ENCODE results near the gene IGF1. TPM values are rescaled to one million over a fixed set of nuclear protein-coding genes. Genes with fewer than 3 reads are reported as not detected.

The IGF1 gene
- total RNA-seq (2021; fragmentation: NEBNext Ultra II Directional; extraction: Animal tissue kit (Norgen Biotek cat#: 25700)) = under 1 TPM in 4 of 6 experiments, not detected in 2; 0.34 to 0.81 (median 0.51) TPM
- long read RNA-seq = 0 reads

GRCh38 chr12:102480406-102480805 is at the start of gene IGF1:
TSS of gene IGF1 (minus strand) at chr12:102480563. CDS start at chr12:102480381, 182 bp downstream.
- H3K4me1 Mint-ChIP-seq (ENCODE audit: low read depth) = peaks cover 18% of the 10 kb centered on the region
- no peaks in the 10 kb centered on the region for H3K36me3 Mint-ChIP-seq (ENCODE audit: low read depth)
- no peak within 1 kb of the TSS for H3K4me3 Mint-ChIP-seq
- no peaks in the 10 kb centered on the region for H3K9me3 Mint-ChIP-seq
- H3K27me3 Mint-ChIP-seq (ENCODE audit: insufficient read depth) = no peaks in the 10 kb centered on the region
- DNase-seq = peak; percentile 60
- H3K27ac Mint-ChIP-seq = no peak within 1 kb of the TSS
- TF ChIP-seq, protein P1, sequence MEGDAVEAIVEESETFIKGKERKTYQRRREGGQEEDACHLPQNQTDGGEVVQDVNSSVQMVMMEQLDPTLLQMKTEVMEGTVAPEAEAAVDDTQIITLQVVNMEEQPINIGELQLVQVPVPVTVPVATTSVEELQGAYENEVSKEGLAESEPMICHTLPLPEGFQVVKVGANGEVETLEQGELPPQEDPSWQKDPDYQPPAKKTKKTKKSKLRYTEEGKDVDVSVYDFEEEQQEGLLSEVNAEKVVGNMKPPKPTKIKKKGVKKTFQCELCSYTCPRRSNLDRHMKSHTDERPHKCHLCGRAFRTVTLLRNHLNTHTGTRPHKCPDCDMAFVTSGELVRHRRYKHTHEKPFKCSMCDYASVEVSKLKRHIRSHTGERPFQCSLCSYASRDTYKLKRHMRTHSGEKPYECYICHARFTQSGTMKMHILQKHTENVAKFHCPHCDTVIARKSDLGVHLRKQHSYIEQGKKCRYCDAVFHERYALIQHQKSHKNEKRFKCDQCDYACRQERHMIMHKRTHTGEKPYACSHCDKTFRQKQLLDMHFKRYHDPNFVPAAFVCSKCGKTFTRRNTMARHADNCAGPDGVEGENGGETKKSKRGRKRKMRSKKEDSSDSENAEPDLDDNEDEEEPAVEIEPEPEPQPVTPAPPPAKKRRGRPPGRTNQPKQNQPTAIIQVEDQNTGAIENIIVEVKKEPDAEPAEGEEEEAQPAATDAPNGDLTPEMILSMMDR (IDR thresholded peaks at IDR 0.05) = peak; percentile 58

DNA sequence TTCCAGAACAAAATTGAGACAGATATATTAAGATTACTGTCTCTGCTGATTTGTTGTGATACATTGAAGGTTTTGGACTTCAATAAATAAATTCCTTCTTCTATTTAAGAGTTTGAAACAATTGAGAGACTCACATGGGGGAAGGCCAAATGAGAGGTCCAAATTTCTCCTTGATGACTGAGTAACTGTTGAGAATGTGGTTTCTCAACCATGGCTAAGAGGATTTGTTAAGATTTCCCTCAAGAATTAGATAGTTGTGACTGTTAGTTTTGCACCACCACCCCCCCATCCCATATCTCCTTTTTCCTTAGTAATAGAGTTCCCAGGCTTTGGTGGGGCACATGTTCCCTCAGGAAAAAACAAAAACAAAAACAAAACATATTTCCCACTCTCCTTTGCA is 47.7 kb upstream of the IGF1 start:
- TF ChIP-seq, protein P1 (IDR thresholded peaks at IDR 0.05) = no peak
- peak; percentile 38 for DNase-seq
- Mint-ChIP-seq H3K9me3 (peaks cover 7% of the 10 kb centered on the region; the same call in 1 of the 2 replicates), H3K4me3 (peak overlapping the region; percentile 79), H3K36me3 (ENCODE audit: low read depth) (peaks cover 15% of the 10 kb centered on the region), H3K27me3 (ENCODE audit: insufficient read depth) (peaks cover 3% of the 10 kb centered on the region; the same call in 1 of the 2 replicates), H3K4me1 (ENCODE audit: low read depth) (peaks cover 64% of the 10 kb centered on the region), H3K27ac (peak overlapping the region; percentile 95)

DNA sequence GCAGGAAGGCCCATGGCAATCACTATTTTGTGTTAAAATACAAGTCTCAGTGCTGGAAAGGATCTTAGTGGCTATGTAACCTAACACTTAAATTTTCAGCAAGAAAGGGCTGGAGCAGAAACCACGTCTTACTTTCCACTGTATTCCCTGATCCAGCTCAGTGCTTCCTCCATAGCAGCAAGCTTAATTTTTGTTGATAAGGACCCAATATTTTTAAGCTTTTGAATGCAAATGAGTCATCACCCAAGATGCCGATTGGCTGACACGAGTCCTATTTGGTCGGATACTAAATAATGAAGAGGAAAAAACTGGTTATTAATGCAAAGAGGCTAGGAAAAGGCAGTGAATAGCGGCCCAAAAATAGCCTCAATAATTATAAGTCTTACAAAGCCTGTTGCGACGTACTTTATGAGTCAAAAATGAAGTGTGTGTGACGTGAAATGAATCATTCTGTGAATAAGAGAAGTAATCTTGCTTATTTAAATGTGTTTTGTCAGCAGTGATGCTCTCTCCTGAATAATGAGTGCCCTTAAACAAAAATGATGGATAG is 46.9 kb upstream of the IGF1 start:
- Mint-ChIP-seq H3K4me3 (peak overlapping the region; percentile 79), H3K27me3 (ENCODE audit: insufficient read depth) (peaks cover 3% of the 10 kb centered on the region; the same call in 1 of the 2 replicates), H3K36me3 (ENCODE audit: low read depth) (peaks cover 15% of the 10 kb centered on the region), H3K27ac (peak overlapping the region; percentile 95), H3K9me3 (peaks cover 7% of the 10 kb centered on the region; the same call in 1 of the 2 replicates), H3K4me1 (ENCODE audit: low read depth) (peaks cover 60% of the 10 kb centered on the region)
- DNase-seq = peak; percentile 90
- TF ChIP-seq, protein P1 (IDR thresholded peaks at IDR 0.05) = no peak

DNA sequence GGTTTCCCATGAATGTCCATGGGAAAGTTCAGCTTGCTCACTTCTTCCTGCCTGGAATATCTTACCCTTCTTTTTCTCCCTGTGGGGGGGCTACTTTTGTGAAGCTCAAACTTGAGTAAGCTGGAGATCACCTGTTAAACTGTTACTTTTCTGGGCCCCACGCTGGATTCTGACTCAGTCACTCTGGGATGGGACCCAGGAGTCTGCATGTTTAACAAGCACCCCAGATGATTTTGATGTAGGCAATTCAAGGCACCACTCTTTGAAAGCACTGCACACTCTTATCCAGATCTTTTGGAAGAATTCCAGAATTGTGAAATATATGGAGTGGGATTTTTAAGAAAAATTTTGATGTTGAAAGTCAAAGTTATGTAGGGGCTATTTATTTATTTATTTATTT is 46.3 kb upstream of the IGF1 start:
- peaks cover 57% of the 10 kb centered on the region for H3K4me1 Mint-ChIP-seq (ENCODE audit: low read depth)
- H3K27me3 Mint-ChIP-seq (ENCODE audit: insufficient read depth) = peaks cover 3% of the 10 kb centered on the region; the same call in 1 of the 2 replicates
- H3K9me3 Mint-ChIP-seq = peaks cover 7% of the 10 kb centered on the region; the same call in 1 of the 2 replicates
- H3K36me3 Mint-ChIP-seq (ENCODE audit: low read depth) = peaks cover 15% of the 10 kb centered on the region
- peak overlapping the region; percentile 95 for H3K27ac Mint-ChIP-seq
- H3K4me3 Mint-ChIP-seq = peak overlapping the region; percentile 79
- TF ChIP-seq, protein P1 (IDR thresholded peaks at IDR 0.05) = no peak
- peak; percentile 32 for DNase-seq

DNA sequence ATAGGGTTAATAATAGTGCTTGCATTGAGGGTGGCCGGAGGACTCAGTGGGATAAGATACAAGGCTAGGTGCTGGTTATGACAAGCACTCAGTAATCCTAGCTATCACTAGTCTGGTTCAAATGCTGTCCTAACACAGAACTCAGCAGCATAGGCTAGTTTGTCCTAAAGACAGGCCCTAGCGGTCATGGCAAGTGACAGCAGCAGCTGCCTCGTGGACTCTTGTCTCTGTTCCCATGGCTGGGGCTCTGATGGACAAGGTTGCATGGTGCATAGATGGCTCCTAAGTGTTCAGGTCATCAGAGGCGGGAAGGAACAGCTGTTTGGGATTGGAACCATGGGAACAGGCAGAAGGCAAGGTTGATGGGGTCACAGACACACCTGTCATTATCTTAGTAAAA is 42.4 kb upstream of the IGF1 start:
- no peak for DNase-seq
- TF ChIP-seq, protein P1 (IDR thresholded peaks at IDR 0.05) = no peak; the same call in 1 of the 2 replicates
- Mint-ChIP-seq H3K27me3 (ENCODE audit: insufficient read depth) (peaks cover 5% of the 10 kb centered on the region; the same call in 1 of the 2 replicates), H3K4me3 (no peak overlapping the region), H3K36me3 (ENCODE audit: low read depth) (peaks cover 5% of the 10 kb centered on the region), H3K27ac (no peak overlapping the region), H3K9me3 (no peaks in the 10 kb centered on the region), H3K4me1 (ENCODE audit: low read depth) (peaks cover 25% of the 10 kb centered on the region)

All from HFFc6 (cell line).